HUES6 (cell line): ENCODE results near the gene AKR1C2.
"Not testable (repeated sequence)": the region's sequence is repeated elsewhere in the genome, so short reads cannot be mapped to it uniquely, and the experiment has no call there.

ENCODE experiments used
- H3K27ac ChIP-seq: 2 replicates; pipeline ENCODE4 v1.7.0; 2013; ENCODE audit warnings: low read depth, mild to moderate bottlenecking, low read length, inconsistent platforms
- H3K27me3 ChIP-seq: 2 replicates; pipeline ENCODE4 v1.6.1; 2013; ENCODE audit warnings: low read length; ENCODE audit not compliant: control insufficient read depth, insufficient read depth
- H3K36me3 ChIP-seq: 2 replicates; pipeline ENCODE4 v1.6.1; 2013; ENCODE audit warnings: low read length; ENCODE audit not compliant: control insufficient read depth, insufficient read depth
- H3K4me1 ChIP-seq: 2 replicates; pipeline ENCODE4 v1.6.1; 2013; ENCODE audit warnings: low read length; ENCODE audit not compliant: control insufficient read depth, insufficient read depth
- H3K4me3 ChIP-seq: 2 replicates; pipeline ENCODE4 v1.5.1; 2013; ENCODE audit warnings: low read depth, low read length
- H3K9ac ChIP-seq: one replicate; pipeline ENCODE4 v1.6.1; 2013; ENCODE audit warnings: mild to moderate bottlenecking, low read length
- H3K9me3 ChIP-seq: 2 replicates; pipeline ENCODE4 v1.6.1; 2013; ENCODE audit warnings: low read depth, low read length; ENCODE audit not compliant: control insufficient read depth, insufficient read depth

Gene AKR1C2

GRCh38 chr10:5023177-5023805 is 19.6 kb upstream of the AKR1C2 start:
- Histone ChIP-seq H3K27me3 (no peaks in the 10 kb centered on the region), H3K27ac (no peak overlapping the region), H3K9ac (no peak overlapping the region), H3K4me1 (no peaks in the 10 kb centered on the region), H3K36me3 (no peaks in the 10 kb centered on the region), H3K9me3 (no peaks in the 10 kb centered on the region), H3K4me3 (no peak overlapping the region)

GRCh38 chr10:5021624-5022290 is 18.1 kb upstream of the AKR1C2 start:
- H3K36me3 ChIP-seq, H3K4me1 ChIP-seq, H3K4me3 ChIP-seq, H3K27ac ChIP-seq, H3K9ac ChIP-seq, H3K27me3 ChIP-seq, H3K9me3 ChIP-seq: not testable (repeated sequence)

- H3K27me3 ChIP-seq, H3K36me3 ChIP-seq, H3K4me1 ChIP-seq, H3K9ac ChIP-seq, H3K4me3 ChIP-seq, H3K9me3 ChIP-seq, H3K27ac ChIP-seq: not testable (repeated sequence)
Observed at GRCh38 chr10:5019770-5020612, 16.3 kb upstream of the AKR1C2 start.

GRCh38 chr10:5018671-5019277 is 15.1 kb upstream of the AKR1C2 start:
- not testable (repeated sequence) for H3K9me3 ChIP-seq, H3K4me1 ChIP-seq, H3K27me3 ChIP-seq, H3K4me3 ChIP-seq, H3K9ac ChIP-seq, H3K36me3 ChIP-seq, H3K27ac ChIP-seq

- Histone ChIP-seq H3K9me3 (no peaks in the 10 kb centered on the region), H3K27me3 (no peaks in the 10 kb centered on the region), H3K4me1 (peaks cover 4% of the 10 kb centered on the region; the same call in 1 of the 2 replicates), H3K27ac (no peak overlapping the region), H3K9ac (no peak overlapping the region), H3K4me3 (no peak overlapping the region), H3K36me3 (no peaks in the 10 kb centered on the region)
Observed at GRCh38 chr10:5018134-5018533, 14.5 kb upstream of the AKR1C2 start.

- H3K4me3 ChIP-seq, result no peak overlapping the region
- peaks cover 4% of the 10 kb centered on the region; the same call in 1 of the 2 replicates for H3K4me1 ChIP-seq
- H3K36me3 ChIP-seq, result no peaks in the 10 kb centered on the region
- H3K9me3 ChIP-seq, result no peaks in the 10 kb centered on the region
- H3K27ac ChIP-seq, result no peak overlapping the region
- H3K9ac ChIP-seq, result no peak overlapping the region
- no peaks in the 10 kb centered on the region for H3K27me3 ChIP-seq
Observed at GRCh38 chr10:5014936-5015335, 11.3 kb upstream of the AKR1C2 start.

GRCh38 chr10:5014200-5014910 is 10.7 kb upstream of the AKR1C2 start:
- H3K4me1 ChIP-seq, H3K4me3 ChIP-seq, H3K9ac ChIP-seq, H3K36me3 ChIP-seq, H3K27me3 ChIP-seq, H3K9me3 ChIP-seq, H3K27ac ChIP-seq: not testable (repeated sequence)

- Histone ChIP-seq H3K4me1 (peaks cover 4% of the 10 kb centered on the region; the same call in 1 of the 2 replicates), H3K9ac (no peak overlapping the region), H3K27ac (no peak overlapping the region), H3K9me3 (no peaks in the 10 kb centered on the region), H3K27me3 (no peaks in the 10 kb centered on the region), H3K36me3 (no peaks in the 10 kb centered on the region), H3K4me3 (no peak overlapping the region)
Observed at GRCh38 chr10:5013385-5013784, 9.7 kb upstream of the AKR1C2 start.

- H3K9ac ChIP-seq, result no peak overlapping the region
- no peaks in the 10 kb centered on the region for H3K36me3 ChIP-seq
- H3K27me3 ChIP-seq, result no peaks in the 10 kb centered on the region
- no peak overlapping the region for H3K4me3 ChIP-seq
- H3K27ac ChIP-seq, result no peak overlapping the region
- H3K9me3 ChIP-seq, result no peaks in the 10 kb centered on the region
- H3K4me1 ChIP-seq, result no peaks in the 10 kb centered on the region
Observed at GRCh38 chr10:5012595-5012994, 8.9 kb upstream of the AKR1C2 start.

GRCh38 chr10:5011392-5011791 is 7.7 kb upstream of the AKR1C2 start:
- not testable (repeated sequence) for H3K9ac ChIP-seq, H3K27me3 ChIP-seq, H3K27ac ChIP-seq, H3K9me3 ChIP-seq, H3K36me3 ChIP-seq, H3K4me1 ChIP-seq, H3K4me3 ChIP-seq
